ENCODE data around the gene DUSP8.
"Not testable (repeated sequence)": the region's sequence is repeated elsewhere in the genome, so short reads cannot be mapped to it uniquely, and the experiment has no call there.

DNA sequence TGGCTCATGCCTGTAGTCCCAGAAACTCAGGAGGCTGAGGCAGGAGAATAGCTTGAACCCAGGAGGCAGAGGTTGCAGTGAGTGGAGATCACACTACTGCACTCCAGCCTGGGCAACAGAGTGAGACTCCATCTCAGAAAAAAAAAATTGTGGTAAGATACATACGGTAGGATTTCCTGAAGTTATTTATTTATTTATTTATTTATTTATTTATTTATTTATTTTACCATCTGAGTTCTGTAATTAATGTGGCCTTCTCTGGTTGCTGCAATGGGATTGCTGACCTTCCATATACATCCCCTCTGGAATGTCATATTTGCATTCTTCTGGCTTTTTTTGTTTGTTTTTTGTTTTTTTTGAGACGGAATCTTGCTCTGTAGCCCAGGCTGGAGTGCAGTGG, 10.8 kb upstream of the DUSP8 start:
- TF ChIP-seq POLR2A (IDR thresholded peaks at IDR 0.05), result not testable (repeated sequence)
- TF ChIP-seq, protein P1, sequence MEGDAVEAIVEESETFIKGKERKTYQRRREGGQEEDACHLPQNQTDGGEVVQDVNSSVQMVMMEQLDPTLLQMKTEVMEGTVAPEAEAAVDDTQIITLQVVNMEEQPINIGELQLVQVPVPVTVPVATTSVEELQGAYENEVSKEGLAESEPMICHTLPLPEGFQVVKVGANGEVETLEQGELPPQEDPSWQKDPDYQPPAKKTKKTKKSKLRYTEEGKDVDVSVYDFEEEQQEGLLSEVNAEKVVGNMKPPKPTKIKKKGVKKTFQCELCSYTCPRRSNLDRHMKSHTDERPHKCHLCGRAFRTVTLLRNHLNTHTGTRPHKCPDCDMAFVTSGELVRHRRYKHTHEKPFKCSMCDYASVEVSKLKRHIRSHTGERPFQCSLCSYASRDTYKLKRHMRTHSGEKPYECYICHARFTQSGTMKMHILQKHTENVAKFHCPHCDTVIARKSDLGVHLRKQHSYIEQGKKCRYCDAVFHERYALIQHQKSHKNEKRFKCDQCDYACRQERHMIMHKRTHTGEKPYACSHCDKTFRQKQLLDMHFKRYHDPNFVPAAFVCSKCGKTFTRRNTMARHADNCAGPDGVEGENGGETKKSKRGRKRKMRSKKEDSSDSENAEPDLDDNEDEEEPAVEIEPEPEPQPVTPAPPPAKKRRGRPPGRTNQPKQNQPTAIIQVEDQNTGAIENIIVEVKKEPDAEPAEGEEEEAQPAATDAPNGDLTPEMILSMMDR (IDR thresholded peaks at IDR 0.05), result not testable (repeated sequence)

Data from ovary (tissue), 3 donors.